Neural progenitor cell (in vitro differentiated cells): ENCODE data around the gene GCKR.

Experiments used
- CTCF ChIP-seq: fragments of 200-600 bp; sonication (generic); IDR thresholded peaks from 2 replicates; pipeline ENCODE4 v1.5.1; 2017; ENCODE audit warnings: antibody characterized with exemption, mild to moderate bottlenecking
- EZH2 ChIP-seq: fragments of 200-600 bp; sonication (generic); IDR thresholded peaks from 2 replicates; pipeline ENCODE4 v1.6.1; 2017; ENCODE audit warnings: antibody characterized with exemption, mild to moderate bottlenecking, moderate library complexity

- TF ChIP-seq CTCF (no peak), EZH2 (no peak)
Measured at GRCh38 chr2:27537287-27537686, 40.6 kb downstream of the GCKR start.
